Measurements from ENCODE around the gene NCOR2. TPM values are rescaled to one million over a fixed set of nuclear protein-coding genes. Genes with fewer than 3 reads are reported as not detected.
A peak's percentile ranks its signal among the peaks of the same experiment; 100 is the strongest.

NCOR2 gene
- polyA plus RNA-seq, 1 donor (not counting 4 experiments of a cell fraction or from before 2014, with no cell fraction given): 4.7 TPM

GRCh38 chr12:124614512-124615292 is 47.3 kb upstream of the NCOR2 start:
- DNase-seq (ENCODE audit: low read depth, low spot score): no peak
- Histone ChIP-seq H3K4me3 (ENCODE audit: control insufficient read depth in 2 of 3, extremely low read depth in 1 of 3, insufficient read depth in 2 of 3, low read depth in 1 of 3, low read length in 3 of 3) (no peak overlapping the region), H3K27ac (ENCODE audit: control insufficient read depth, insufficient read depth, low read length) (no peak overlapping the region)

GRCh38 chr12:124613151-124613585 is 45.8 kb upstream of the NCOR2 start:
- Histone ChIP-seq H3K9me1 (ENCODE audit: control insufficient read depth, extremely low read depth, insufficient read depth, low read length) (no peaks in the 10 kb centered on the region), H3K4me3 (ENCODE audit: control insufficient read depth in 2 of 3, extremely low read depth in 1 of 3, insufficient read depth in 2 of 3, low read depth in 1 of 3, low read length in 3 of 3) (no peak overlapping the region), H3K9me3 (ENCODE audit: control insufficient read depth, low read depth, low read length) (peaks cover 4% of the 10 kb centered on the region), H3K27ac (ENCODE audit: control insufficient read depth, insufficient read depth, low read length) (no peak overlapping the region), H3K4me1 (ENCODE audit: control insufficient read depth, extremely low read depth, insufficient read depth, low read length) (peaks cover 38% of the 10 kb centered on the region), H3K4me2 (ENCODE audit: control insufficient read depth, extremely low read depth, insufficient read depth, low read depth, low read length) (no peak overlapping the region), H3K36me3 (ENCODE audit: control insufficient read depth in 2 of 2, extremely low read depth in 1 of 2, insufficient read depth in 2 of 2, low read length in 2 of 2) (no peaks in the 10 kb centered on the region), H3K79me2 (ENCODE audit: control insufficient read depth, insufficient read depth, low read length) (no peaks in the 10 kb centered on the region), H3K27me3 (ENCODE audit: control insufficient read depth, extremely low read depth, insufficient read depth, low read length) (peaks cover 10% of the 10 kb centered on the region), H3K9ac (ENCODE audit: control insufficient read depth, extremely low read depth, insufficient read depth, low read length) (no peak overlapping the region), H4K20me1 (ENCODE audit: control insufficient read depth, extremely low read depth, insufficient read depth, low read length) (no peaks in the 10 kb centered on the region), H2AFZ (ENCODE audit: control insufficient read depth, low read length) (no peak overlapping the region)
- dilution Hi-C loops (cut with MboI; ENCODE audit: extremely low pct_ligation_motif_present, low sequenced_read_pairs): no loop called here
- no peak for DNase-seq (ENCODE audit: low read depth, low spot score)
- peak; percentile 23 for FAIRE-seq
- TF ChIP-seq, protein P1, sequence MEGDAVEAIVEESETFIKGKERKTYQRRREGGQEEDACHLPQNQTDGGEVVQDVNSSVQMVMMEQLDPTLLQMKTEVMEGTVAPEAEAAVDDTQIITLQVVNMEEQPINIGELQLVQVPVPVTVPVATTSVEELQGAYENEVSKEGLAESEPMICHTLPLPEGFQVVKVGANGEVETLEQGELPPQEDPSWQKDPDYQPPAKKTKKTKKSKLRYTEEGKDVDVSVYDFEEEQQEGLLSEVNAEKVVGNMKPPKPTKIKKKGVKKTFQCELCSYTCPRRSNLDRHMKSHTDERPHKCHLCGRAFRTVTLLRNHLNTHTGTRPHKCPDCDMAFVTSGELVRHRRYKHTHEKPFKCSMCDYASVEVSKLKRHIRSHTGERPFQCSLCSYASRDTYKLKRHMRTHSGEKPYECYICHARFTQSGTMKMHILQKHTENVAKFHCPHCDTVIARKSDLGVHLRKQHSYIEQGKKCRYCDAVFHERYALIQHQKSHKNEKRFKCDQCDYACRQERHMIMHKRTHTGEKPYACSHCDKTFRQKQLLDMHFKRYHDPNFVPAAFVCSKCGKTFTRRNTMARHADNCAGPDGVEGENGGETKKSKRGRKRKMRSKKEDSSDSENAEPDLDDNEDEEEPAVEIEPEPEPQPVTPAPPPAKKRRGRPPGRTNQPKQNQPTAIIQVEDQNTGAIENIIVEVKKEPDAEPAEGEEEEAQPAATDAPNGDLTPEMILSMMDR (optimal IDR thresholded peaks at IDR 0.05 in 1 of 3, IDR thresholded peaks at IDR 0.05 in 1 of 3, conservative IDR thresholded peaks at IDR 0.05 in 1 of 3; ENCODE audit: extremely low read depth in 1 of 3, insufficient read depth in 2 of 3, low read length in 3 of 3): no peak
- TF ChIP-seq EZH2 (IDR thresholded peaks at IDR 0.05; ENCODE audit: low read length): no peak

More at GRCh38 chr12:124614512-124615292, 47.3 kb upstream of the NCOR2 start:
- H4K20me1 ChIP-seq (ENCODE audit: control insufficient read depth, extremely low read depth, insufficient read depth, low read length): no peaks in the 10 kb centered on the region
- FAIRE-seq: no peak
- dilution Hi-C loops (cut with MboI; ENCODE audit: extremely low pct_ligation_motif_present, low sequenced_read_pairs): no loop called here
- H3K9me3 ChIP-seq (ENCODE audit: control insufficient read depth, low read depth, low read length): peaks cover 4% of the 10 kb centered on the region
- H2AFZ ChIP-seq (ENCODE audit: control insufficient read depth, low read length): no peak overlapping the region
- H3K27me3 ChIP-seq (ENCODE audit: control insufficient read depth, extremely low read depth, insufficient read depth, low read length): peaks cover 10% of the 10 kb centered on the region
- H3K4me2 ChIP-seq (ENCODE audit: control insufficient read depth, extremely low read depth, insufficient read depth, low read depth, low read length): no peak overlapping the region
- no peak for TF ChIP-seq EZH2 (IDR thresholded peaks at IDR 0.05; ENCODE audit: low read length)
- TF ChIP-seq, protein P1 (optimal IDR thresholded peaks at IDR 0.05 in 1 of 3, IDR thresholded peaks at IDR 0.05 in 1 of 3, conservative IDR thresholded peaks at IDR 0.05 in 1 of 3; ENCODE audit: extremely low read depth in 1 of 3, insufficient read depth in 2 of 3, low read length in 3 of 3): no peak
- H3K79me2 ChIP-seq (ENCODE audit: control insufficient read depth, insufficient read depth, low read length): no peaks in the 10 kb centered on the region
- H3K9me1 ChIP-seq (ENCODE audit: control insufficient read depth, extremely low read depth, insufficient read depth, low read length): no peaks in the 10 kb centered on the region
- H3K4me1 ChIP-seq (ENCODE audit: control insufficient read depth, extremely low read depth, insufficient read depth, low read length): peaks cover 29% of the 10 kb centered on the region
- no peak overlapping the region for H3K9ac ChIP-seq (ENCODE audit: control insufficient read depth, extremely low read depth, insufficient read depth, low read length)
- H3K36me3 ChIP-seq (ENCODE audit: control insufficient read depth in 2 of 2, extremely low read depth in 1 of 2, insufficient read depth in 2 of 2, low read length in 2 of 2): no peaks in the 10 kb centered on the region

All from keratinocyte (primary cell).